ENCODE results near the gene TMEM138.

The TMEM138 gene

DNA sequence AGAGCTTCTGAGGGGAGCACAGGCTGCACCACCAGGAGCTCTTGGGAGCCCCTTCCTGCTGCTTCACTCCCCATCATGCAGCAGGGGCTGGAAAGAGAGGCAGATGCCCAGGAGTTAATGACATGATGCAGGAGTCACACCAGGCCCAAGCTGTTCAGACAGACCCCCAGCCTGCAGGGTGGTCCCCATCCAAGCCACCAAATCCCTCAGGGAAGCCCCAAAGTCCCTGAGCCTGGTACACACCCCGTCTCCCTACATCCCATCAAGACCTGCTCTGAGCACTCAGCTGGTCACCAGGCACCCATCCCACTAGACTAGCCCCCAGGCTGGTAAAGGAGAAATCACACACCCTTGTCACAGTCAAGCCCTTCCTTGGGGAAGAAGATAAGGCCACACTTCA lies 11.8 kb upstream of the TMEM138 start:
- H3K4me1 Mint-ChIP-seq (ENCODE audit: low read depth) = peaks cover 3% of the 10 kb centered on the region
- H3K9me3 Mint-ChIP-seq = no peaks in the 10 kb centered on the region
- H3K36me3 Mint-ChIP-seq (ENCODE audit: low read depth) = peaks cover 41% of the 10 kb centered on the region
- H3K4me3 Mint-ChIP-seq = no peak overlapping the region
- no peaks in the 10 kb centered on the region for H3K27me3 Mint-ChIP-seq
- H3K27ac Mint-ChIP-seq = no peak overlapping the region

DNA sequence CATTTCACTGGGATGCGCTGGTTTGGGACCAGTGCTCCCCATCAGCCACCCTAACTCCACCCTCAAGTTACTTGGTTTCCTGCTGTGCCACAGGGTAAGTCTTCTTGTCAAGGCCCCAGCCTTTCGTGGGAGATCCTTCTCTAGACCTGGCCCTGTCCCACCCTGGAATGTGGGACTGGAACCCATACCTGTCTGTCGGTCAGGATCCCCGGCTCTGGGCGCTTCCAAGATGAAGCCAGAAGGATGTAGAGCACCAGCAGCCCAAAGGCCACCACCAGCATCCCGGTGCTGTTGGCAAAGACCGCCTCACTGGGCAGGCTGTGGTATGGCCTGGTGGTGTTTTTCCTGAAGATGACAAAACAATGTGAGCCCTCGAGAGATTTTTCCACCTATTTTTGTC lies 11.4 kb upstream of the TMEM138 start:
- H3K27ac Mint-ChIP-seq = no peak overlapping the region
- H3K9me3 Mint-ChIP-seq = no peaks in the 10 kb centered on the region
- no peak overlapping the region for H3K4me3 Mint-ChIP-seq
- no peaks in the 10 kb centered on the region for H3K27me3 Mint-ChIP-seq
- peaks cover 41% of the 10 kb centered on the region for H3K36me3 Mint-ChIP-seq (ENCODE audit: low read depth)
- H3K4me1 Mint-ChIP-seq (ENCODE audit: low read depth) = peaks cover 3% of the 10 kb centered on the region

DNA sequence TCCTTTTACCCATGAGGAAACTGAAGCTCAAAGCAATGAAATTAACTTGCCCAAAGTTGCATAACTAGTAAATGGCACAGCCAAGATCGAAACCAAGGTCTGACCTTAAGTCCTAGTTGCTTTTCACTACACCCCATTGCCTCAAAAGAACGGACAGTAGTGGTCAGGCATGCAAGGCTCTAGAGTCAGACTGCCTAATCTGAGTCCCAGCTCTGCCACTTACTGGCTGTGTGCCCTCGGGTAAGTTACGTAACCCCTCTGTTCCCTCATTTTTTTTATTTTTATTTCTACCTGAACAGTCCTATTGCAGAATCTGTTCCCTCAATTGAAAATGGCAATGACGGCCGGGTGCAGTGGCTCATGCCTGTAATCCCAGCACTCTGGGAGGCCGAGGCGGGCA lies 10.1 kb upstream of the TMEM138 start:
- no peaks in the 10 kb centered on the region for H3K27me3 Mint-ChIP-seq
- no peak overlapping the region for H3K4me3 Mint-ChIP-seq
- H3K4me1 Mint-ChIP-seq (ENCODE audit: low read depth) = peaks cover 6% of the 10 kb centered on the region
- no peaks in the 10 kb centered on the region for H3K9me3 Mint-ChIP-seq
- H3K27ac Mint-ChIP-seq = no peak overlapping the region
- peaks cover 41% of the 10 kb centered on the region for H3K36me3 Mint-ChIP-seq (ENCODE audit: low read depth)

DNA sequence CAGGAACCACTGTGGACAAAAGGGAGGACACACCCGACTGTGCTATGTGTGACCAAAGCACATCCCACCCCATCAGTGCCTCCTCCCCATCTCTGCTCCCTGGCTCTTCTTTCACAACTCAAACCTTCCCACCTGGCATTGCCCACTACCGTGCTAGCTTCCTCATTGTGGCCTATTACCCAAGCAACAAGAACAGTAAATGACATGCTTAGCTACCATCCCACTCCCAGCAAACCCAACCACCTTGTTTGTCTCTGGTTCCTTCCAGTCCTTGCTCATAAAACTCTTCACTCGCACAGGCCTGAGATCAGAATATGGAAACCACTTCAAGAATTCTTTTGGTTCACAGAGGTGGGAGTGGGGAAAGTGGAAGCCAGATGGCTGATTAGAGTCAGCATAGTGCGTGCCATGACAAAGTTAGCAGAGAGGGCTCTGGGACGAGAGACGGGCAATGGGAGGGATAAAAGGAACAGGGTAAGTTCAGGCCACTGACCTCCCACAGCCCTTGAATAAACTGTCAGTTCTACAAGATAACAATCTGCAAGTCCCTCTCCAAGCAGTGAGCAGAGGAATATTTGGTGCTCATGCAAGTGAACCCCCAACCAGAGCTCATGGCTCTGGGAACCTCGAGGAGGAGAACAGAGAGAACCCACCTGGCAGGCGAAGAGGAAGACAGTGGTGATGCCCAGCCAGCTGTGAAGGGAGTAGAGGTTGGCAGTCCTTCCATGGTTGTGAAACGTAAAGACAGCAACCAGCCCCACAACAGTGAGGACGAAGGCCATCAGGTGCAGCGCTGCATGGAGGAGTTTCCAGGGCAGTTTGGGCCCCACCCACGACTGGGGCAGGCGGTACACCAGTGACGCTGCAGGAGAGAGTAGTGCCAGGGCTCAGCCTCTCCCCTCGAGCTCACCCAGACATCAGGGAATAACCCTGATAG lies 8.8 kb upstream of the TMEM138 start:
- Mint-ChIP-seq H3K27ac (peak overlapping the region; percentile 31), H3K9me3 (no peaks in the 10 kb centered on the region), H3K36me3 (ENCODE audit: low read depth) (peaks cover 35% of the 10 kb centered on the region), H3K4me1 (ENCODE audit: low read depth) (peaks cover 16% of the 10 kb centered on the region), H3K27me3 (no peaks in the 10 kb centered on the region), H3K4me3 (peak overlapping the region; percentile 35)

DNA sequence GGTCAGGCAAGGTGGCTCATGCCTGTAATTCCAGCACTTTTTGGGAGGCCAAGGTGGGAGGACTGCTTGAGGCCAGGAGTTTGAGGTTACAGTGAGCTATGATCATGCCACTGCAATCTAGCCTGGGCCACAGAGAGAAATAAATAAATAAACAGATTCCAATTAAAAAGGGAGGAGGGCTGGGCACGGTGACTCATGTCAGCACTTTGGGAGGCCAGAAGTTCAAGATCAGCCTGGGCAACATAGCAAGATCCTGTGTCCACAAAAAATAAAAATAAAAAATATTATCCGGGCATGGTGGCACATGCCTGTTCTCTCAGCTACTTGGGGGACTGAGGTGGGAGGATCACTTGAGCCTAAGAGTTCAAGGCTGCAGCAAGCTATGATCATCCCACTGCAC lies 8.0 kb upstream of the TMEM138 start:
- Mint-ChIP-seq H3K4me1 (ENCODE audit: low read depth) (peaks cover 18% of the 10 kb centered on the region), H3K4me3 (no peak overlapping the region), H3K36me3 (ENCODE audit: low read depth) (peaks cover 34% of the 10 kb centered on the region), H3K27ac (no peak overlapping the region), H3K9me3 (no peaks in the 10 kb centered on the region), H3K27me3 (no peaks in the 10 kb centered on the region)

DNA sequence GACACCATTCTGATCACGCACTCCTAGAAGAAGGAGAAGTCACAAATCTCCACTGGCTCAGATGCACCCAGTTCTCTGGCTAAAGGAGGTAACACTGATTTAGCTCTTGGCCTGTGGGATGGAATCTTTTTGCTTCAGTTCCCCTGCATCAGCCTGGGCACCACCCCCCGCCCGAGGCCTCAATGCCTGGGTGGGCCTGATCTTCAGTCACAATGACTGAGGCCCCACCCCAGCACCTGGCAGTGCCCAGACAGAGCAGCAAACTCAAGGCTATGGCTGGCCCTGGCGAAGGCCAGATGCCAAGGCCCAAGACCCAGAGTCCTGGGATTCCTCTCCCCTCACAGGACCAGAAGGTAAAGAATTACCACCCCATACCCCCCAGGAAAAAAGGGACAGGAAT lies 5.5 kb upstream of the TMEM138 start:
- Mint-ChIP-seq H3K27ac (peak overlapping the region; percentile 79), H3K9me3 (no peaks in the 10 kb centered on the region), H3K36me3 (ENCODE audit: low read depth) (peaks cover 22% of the 10 kb centered on the region), H3K4me1 (ENCODE audit: low read depth) (peaks cover 36% of the 10 kb centered on the region), H3K4me3 (peak overlapping the region; percentile 54), H3K27me3 (no peaks in the 10 kb centered on the region)

DNA sequence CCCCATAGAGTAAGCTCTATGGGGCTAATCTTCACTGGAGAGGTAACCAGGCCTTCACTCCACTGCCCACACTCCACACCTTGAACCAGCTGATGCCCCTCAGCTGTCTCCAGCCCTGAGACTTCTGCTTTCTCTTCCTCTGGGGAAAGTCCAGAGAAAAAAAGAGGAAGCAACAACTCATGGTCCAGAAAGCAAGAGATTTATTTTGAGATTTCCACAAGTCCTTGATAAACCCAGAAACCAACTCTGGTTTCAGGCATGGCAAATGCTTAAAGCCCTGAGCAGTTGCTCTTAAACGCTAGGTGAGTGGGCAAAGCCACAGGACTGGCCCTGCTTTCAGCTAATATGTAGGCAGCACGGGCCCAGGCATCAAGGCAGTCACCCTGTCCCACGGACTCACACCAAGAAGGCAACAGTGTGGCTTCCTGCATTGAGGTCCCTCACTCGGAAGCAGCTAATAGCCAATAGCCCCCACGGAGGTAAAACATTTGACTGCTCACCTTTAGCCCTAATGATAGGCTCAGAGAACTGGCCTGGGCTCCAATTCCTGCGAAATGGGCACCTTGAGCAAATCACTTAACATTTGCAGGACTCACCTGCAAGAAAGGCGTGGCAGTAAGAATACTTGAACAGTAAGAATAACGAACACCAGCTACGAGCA lies 4.8 kb upstream of the TMEM138 start:
- Mint-ChIP-seq H3K27ac (peak overlapping the region; percentile 79), H3K36me3 (ENCODE audit: low read depth) (peaks cover 25% of the 10 kb centered on the region), H3K4me1 (ENCODE audit: low read depth) (peaks cover 38% of the 10 kb centered on the region), H3K27me3 (no peaks in the 10 kb centered on the region), H3K4me3 (peak overlapping the region; percentile 54), H3K9me3 (no peaks in the 10 kb centered on the region)

DNA sequence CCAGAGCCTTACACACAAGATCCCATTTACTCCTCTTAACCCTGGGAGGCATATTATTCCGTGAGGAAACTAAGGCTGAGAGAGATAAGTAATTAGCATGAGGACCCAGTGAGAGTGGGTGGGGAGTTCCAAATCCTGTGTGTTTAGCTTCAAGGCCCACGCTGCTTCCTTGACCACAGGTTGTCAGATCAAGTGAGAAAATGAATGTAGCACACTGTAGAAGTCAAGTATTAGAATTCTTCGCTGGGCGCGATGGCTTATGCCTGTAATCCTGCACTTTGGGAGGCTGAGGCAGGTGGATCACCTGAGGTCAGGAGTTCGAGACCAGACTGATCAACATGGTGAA lies 4.3 kb upstream of the TMEM138 start:
- Mint-ChIP-seq H3K27ac (peak overlapping the region; percentile 79), H3K36me3 (ENCODE audit: low read depth) (peaks cover 25% of the 10 kb centered on the region), H3K9me3 (no peaks in the 10 kb centered on the region), H3K4me1 (ENCODE audit: low read depth) (peaks cover 43% of the 10 kb centered on the region), H3K4me3 (peak overlapping the region; percentile 54), H3K27me3 (no peaks in the 10 kb centered on the region)

DNA sequence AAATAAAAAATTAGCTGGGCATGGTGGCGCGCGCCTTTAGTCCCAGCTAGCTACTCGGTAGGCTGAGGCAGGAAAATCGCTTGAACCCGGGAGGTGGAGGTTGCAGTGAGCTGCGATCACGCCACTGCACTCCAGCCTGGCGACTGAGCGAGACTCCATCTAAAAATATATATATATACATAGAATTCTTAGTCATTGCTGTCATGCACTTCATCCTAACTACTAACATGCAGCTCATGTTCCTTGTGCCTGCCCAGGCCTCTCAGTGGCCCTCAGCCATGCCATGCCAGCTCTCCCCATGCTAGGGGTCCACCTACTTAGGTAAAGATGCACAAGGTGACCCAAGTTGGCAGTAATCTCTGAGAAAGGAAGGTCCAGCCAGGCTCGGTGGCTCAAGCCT lies 3.6 kb upstream of the TMEM138 start:
- Mint-ChIP-seq H3K4me3 (no peak overlapping the region), H3K27me3 (no peaks in the 10 kb centered on the region), H3K27ac (no peak overlapping the region), H3K4me1 (ENCODE audit: low read depth) (peaks cover 48% of the 10 kb centered on the region), H3K9me3 (no peaks in the 10 kb centered on the region), H3K36me3 (ENCODE audit: low read depth) (peaks cover 21% of the 10 kb centered on the region)

DNA sequence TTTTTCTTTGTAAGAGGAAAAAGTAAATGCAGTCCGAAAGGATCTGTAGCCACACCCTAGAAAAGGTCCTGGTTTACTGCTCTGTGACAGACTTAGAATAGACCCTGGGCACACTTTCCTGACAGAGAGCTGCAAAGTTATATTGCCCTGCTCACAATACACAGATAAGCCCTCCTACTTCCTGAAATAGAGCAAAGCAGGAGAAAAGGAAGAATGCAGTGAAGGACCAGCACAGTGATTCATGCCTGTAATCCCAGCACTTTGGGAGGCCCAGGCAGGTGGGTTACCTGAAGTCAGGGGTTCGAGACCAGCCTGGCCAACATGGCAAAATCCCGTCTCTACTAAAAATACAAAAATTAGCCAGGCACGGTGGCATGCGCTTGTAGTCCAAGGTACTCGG lies 2.7 kb upstream of the TMEM138 start:
- peak overlapping the region; percentile 100 for H3K4me3 Mint-ChIP-seq
- H3K27ac Mint-ChIP-seq = peak overlapping the region; percentile 21
- peaks cover 25% of the 10 kb centered on the region for H3K36me3 Mint-ChIP-seq (ENCODE audit: low read depth)
- peaks cover 51% of the 10 kb centered on the region for H3K4me1 Mint-ChIP-seq (ENCODE audit: low read depth)
- no peaks in the 10 kb centered on the region for H3K27me3 Mint-ChIP-seq
- no peaks in the 10 kb centered on the region for H3K9me3 Mint-ChIP-seq

DNA sequence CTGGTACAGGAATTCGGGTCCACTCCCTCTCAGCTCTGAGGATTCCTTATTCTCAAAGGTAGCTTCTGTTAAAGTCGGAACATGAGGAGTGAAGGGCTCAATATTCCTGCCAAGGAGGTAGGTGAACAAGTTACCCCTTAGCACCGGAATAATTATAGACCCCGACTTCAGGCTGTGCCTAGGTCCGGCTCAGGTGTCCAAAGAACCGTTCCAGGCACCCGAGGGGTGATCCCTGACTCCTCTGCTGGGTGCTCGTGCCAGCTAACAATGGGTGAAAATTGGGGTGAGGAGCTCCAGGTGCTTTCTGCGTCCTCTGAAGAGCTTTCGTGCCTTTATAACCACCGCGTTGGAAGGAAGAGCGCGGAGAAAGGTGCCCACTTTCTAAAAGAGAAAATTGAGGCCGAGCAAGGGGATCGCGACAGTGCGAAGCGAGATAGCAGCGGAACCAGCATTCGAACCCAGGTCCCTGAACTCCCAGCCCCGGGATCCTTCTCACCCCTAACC lies 885 bp upstream of the TMEM138 start:
- H3K27ac Mint-ChIP-seq = peak overlapping the region; percentile 99
- no peaks in the 10 kb centered on the region for H3K27me3 Mint-ChIP-seq
- H3K9me3 Mint-ChIP-seq = no peaks in the 10 kb centered on the region
- peaks cover 51% of the 10 kb centered on the region for H3K4me1 Mint-ChIP-seq (ENCODE audit: low read depth)
- H3K4me3 Mint-ChIP-seq = peak overlapping the region; percentile 100
- peaks cover 32% of the 10 kb centered on the region for H3K36me3 Mint-ChIP-seq (ENCODE audit: low read depth)

DNA sequence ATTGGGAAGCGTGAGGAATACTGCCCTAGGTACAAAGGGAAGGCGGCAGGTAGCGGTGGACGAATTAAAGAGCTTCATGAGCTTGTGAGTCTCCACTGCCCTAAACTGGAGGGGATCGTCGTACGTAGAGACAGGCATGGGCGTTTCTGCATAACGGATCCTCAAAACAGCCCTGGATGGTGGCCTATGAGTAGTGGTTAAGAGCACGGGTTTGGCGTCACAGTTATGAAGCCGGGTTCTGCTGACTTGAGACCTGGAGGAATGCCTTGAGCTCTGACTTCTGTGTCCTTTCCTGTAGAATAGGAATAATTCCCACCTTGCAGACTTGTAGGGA lies 335 bp downstream of the TMEM138 start:
- Mint-ChIP-seq H3K4me3 (peak overlapping the region; percentile 100), H3K36me3 (ENCODE audit: low read depth) (peaks cover 44% of the 10 kb centered on the region), H3K27ac (peak overlapping the region; percentile 99), H3K27me3 (no peaks in the 10 kb centered on the region), H3K9me3 (no peaks in the 10 kb centered on the region), H3K4me1 (ENCODE audit: low read depth) (peaks cover 43% of the 10 kb centered on the region)

DNA sequence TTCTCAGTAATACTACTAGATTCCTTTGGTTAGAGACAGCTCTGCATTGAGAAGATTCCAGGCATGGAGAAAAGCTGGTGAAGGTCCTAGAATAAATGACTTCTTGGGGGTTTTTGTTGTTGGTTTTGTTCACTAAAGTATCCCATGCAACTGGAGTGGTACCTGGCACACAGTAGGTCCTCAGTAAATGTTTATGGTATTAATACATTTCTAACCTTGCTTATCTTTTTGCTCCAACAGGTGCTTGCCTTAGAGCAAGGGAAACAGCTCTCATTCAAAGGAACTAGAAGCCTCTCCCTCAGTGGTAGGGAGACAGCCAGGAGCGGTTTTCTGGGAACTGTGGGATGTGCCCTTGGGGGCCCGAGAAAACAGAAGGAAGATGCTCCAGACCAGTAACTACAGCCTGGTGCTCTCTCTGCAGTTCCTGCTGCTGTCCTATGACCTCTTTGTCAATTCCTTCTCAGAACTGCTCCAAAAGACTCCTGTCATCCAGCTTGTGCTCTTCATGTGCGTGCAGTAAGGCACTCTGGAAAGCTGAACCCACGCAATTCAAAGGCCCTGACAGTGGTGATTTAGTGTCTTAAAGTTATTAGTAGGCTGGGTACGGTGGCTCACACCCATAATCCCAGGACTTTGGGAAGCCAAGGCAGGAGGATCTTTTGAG lies 2.0 kb downstream of the TMEM138 start:
- H3K36me3 Mint-ChIP-seq (ENCODE audit: low read depth) = peaks cover 58% of the 10 kb centered on the region
- peak overlapping the region; percentile 99 for H3K27ac Mint-ChIP-seq
- H3K9me3 Mint-ChIP-seq = no peaks in the 10 kb centered on the region
- H3K4me1 Mint-ChIP-seq (ENCODE audit: low read depth) = peaks cover 41% of the 10 kb centered on the region
- no peaks in the 10 kb centered on the region for H3K27me3 Mint-ChIP-seq
- H3K4me3 Mint-ChIP-seq = peak overlapping the region; percentile 100

DNA sequence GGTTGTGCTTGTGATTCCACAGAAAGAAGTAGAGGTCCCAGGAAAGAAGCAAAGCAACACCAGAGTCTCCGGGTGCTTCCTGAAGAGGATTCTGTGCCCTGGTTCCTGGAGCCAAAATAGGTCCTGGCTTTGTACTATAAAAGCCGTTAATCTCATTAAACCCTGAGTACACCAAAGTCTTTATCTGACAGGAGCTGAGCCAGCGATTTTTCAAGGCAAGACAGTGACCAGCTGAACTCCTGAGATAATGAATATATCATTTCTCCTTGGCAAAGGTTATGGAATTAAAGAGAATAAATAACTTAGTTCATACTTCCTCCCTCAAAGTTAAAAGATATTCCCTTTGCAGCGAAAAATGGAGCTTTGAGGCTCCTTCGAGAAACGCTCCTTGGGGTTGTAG lies 5.2 kb downstream of the TMEM138 start:
- Mint-ChIP-seq H3K27ac (no peak overlapping the region), H3K36me3 (ENCODE audit: low read depth) (peaks cover 80% of the 10 kb centered on the region), H3K27me3 (no peaks in the 10 kb centered on the region), H3K4me3 (no peak overlapping the region), H3K4me1 (ENCODE audit: low read depth) (peaks cover 34% of the 10 kb centered on the region), H3K9me3 (no peaks in the 10 kb centered on the region)

DNA sequence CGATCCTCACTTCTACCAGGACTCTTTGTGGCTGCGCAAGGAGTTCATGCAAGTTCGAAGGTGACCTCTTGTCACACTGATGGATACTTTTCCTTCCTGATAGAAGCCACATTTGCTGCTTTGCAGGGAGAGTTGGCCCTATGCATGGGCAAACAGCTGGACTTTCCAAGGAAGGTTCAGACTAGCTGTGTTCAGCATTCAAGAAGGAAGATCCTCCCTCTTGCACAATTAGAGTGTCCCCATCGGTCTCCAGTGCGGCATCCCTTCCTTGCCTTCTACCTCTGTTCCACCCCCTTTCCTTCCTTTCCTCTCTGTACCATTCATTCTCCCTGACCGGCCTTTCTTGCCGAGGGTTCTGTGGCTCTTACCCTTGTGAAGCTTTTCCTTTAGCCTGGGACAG lies 6.5 kb downstream of the TMEM138 start:
- Mint-ChIP-seq H3K4me3 (no peak overlapping the region), H3K36me3 (ENCODE audit: low read depth) (peaks cover 75% of the 10 kb centered on the region)

More for the DNA sequence above, 6.5 kb downstream of the TMEM138 start:
- H3K27me3 Mint-ChIP-seq = no peaks in the 10 kb centered on the region
- no peaks in the 10 kb centered on the region for H3K9me3 Mint-ChIP-seq
- H3K4me1 Mint-ChIP-seq (ENCODE audit: low read depth) = peaks cover 22% of the 10 kb centered on the region
- H3K27ac Mint-ChIP-seq = no peak overlapping the region
